ENCODE measurements around the gene GGTLC3.
"Not testable (repeated sequence)": the region's sequence is repeated elsewhere in the genome, so short reads cannot be mapped to it uniquely, and the experiment has no call there.

GGTLC3 gene

DNA sequence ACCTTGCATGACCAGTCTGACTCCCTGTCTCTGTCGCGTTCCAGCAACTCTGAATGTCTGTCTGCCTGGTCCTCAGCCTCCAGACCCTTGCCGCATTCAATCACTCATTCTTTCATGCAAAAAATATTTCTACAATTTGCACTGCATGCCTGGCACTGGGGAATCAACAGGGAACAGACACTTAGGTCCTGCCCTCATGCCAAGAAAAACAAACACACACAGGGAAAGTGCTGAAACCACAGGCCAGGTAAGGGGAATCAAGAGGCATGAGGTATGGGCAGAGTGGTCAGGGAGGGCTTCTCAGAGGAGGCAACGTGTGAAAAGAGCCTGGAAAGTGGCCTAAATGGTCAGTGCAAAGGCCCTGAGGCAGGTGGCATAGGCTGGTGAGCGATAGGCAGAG, at the start of gene GGTLC3:
TSS of gene GGTLC3 (minus strand) at position 101 of the 400 bp plus-strand sequence. CDS start 264 bp downstream, outside the sequence.
- DNase-seq = not testable (repeated sequence)

DNA sequence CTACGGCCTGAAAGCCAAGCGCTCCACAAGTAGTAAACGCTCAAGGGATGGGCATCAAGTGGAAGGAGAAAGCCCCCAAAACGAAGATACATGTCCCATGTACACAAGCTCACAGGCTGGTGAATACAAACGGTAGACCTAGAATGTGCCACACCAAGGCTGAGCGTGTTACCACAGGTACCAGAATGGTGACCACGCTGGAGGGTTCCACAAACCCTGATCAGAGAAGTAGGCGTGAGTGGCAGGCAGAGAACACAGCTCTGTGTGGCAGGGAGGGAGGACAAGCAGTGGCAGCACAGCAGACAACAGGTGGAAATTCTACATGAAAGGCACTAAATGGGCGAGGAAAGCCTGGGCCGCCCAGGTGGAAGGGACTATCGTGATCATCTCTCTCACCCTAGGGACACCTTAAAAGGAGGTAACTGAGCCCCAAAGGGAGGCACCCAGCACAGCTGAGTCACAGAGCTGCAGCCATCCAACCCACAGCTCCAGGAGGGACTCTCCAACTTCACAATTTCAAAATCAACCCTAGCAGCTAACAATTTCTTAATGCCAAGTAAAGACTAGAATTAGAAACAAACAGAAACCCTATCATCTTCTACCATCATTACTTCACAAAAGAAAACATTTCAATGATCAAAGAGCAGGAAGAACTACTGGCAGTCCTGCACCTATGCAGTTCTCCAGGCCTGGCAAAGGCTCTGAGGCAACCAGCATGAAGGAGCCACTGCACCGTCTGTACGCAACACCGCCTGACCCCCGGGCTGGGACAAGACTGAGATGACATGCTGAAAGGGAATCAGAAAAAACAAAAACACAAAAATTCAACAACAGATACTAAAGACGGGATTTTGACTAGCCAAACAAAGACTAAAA, 42.4 kb upstream of the GGTLC3 start:
- DNase-seq = not testable (repeated sequence)

DNA sequence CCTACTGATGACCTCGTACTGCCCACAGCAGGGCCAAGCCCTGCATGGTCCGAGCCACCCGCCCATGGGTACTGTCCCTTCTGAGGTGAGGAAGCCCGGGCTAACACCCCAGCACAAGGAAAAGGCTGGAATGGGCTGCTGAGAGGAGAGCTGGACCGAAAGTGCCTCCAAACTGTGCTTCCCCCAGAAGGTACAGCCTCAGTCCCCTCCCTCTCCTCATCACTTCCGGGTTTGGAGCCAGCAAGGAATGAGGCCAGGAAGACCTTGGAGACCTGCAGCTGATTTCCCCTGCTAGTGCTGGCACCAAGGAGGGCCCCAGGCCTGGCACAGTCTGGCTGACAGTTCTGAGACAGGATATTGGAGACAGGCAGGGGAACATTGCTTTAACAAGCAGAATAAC, 41.0 kb upstream of the GGTLC3 start:
- DNase-seq = not testable (repeated sequence)

DNA sequence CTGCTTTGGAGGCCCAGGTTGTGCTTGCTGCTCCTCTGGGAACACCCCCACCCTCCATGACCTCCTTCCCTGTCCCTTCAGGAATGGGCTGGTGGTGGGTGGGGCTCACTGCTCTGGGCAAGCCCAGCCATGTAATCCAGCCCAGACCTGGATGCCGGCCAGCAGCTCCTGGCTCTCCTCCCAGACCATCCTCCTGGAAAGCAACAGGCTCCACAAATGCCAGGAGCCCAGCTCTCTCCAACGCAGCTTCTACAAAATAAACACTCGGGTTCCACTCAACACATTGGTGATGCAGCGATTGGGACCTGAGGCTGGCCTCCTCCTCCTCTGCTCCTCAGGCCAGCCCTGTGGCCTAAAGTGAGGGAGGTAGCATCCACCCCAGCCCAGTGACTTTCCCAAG, 40.6 kb upstream of the GGTLC3 start:
- not testable (repeated sequence) for DNase-seq

DNA sequence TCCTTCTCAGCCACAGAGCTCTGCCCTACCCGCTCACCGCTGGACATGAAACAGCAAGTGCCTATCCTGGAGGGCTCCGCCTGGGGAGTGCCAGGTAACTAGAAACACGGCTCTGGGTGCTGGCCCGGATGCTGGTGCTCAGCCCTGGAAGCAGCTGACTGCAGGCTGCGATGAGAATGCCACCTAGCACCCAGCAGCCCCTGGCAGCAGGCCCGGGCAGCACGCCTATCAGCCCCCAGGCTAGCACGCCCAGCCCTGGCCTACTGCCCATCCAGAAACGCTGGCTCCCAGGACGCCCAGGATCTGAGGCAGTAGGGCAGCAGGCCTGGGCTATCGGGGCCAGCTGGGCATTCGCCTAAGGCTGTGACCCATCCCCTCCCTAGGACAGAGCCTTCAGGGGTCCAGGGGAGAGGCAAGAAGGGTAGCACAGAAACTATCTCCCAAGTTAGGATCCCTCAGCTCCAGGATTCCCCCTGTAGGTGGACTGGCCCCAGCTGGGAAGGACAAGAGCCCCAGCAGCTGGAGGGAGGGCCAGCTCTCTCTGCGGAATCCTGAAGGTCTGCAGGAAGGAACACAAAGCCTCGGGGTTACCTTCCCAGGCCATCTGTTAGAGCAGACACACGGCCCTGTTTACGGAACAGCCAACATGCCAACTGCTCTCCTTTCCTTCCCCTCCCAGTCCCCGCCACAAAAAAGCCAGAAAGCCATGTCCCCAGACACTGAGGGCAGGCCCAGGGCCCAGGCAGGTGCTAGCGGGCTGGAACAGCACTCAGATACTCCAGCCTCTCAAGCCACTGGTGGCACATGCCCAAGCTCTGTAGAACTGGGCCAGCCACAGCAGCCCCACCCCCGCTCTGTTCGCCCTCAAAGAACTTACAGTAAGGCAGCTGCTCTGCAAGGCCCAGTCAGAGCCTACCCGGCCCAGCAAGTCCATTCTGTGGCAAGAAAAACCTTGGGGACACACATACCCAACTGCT, 36.6 kb upstream of the GGTLC3 start:
- not testable (repeated sequence) for DNase-seq

DNA sequence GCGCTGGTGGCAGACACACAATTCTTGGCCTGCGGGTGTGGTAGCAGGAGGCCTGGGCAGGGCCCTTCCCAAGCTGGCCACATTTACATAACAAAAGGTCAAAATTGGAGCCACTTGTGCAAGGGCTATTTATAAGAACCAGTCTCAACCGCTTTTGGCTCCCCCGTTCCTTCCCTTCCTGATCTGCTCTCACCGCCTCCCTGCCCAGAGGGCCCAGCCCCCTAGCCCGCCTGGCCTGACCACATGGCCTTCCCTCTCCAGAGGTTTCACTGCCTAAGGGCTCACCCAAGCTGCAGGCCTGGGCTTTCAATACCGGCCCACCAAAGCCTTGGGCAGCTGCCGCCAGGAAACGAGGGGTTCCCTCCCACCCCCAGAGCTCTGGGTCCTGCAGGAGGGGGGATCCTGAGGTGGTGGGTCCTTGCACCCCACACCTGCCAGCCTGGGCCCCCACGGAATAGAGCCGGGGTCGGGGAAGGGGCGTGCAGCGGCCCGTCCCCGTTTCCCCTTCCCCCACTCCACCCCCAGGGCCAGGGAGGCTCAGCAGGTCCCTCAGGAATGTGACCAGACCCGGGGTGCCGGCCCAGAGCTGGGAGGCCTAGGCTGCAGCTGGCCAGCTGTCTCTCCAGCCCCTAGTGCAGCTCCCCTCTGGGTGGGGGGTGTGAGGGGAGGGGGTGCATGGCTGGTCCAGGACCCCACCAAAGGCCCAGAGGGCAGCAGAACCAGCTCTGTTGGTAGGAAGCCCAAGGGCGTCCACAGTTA, 35.1 kb upstream of the GGTLC3 start:
- not testable (repeated sequence) for DNase-seq

DNA sequence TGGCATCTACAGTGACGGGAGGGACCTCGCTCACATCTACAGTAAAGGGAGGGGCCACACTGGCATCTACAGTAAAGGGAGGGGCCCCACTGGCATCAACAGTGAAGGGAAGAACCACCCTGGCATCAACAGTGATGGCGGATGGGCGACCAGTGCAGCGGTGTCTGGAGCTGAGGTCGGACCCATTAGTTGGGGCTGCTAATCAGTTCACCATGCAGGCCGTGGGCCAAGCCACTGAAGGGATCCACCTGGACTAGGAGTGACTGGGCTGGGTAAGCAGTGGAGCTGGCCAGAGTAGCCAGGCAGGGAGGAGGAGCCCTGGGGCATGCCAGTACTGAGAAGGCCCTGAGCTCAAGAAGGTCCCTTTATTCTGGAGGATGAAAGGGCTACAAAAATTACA, 33.1 kb upstream of the GGTLC3 start:
- not testable (repeated sequence) for DNase-seq

DNA sequence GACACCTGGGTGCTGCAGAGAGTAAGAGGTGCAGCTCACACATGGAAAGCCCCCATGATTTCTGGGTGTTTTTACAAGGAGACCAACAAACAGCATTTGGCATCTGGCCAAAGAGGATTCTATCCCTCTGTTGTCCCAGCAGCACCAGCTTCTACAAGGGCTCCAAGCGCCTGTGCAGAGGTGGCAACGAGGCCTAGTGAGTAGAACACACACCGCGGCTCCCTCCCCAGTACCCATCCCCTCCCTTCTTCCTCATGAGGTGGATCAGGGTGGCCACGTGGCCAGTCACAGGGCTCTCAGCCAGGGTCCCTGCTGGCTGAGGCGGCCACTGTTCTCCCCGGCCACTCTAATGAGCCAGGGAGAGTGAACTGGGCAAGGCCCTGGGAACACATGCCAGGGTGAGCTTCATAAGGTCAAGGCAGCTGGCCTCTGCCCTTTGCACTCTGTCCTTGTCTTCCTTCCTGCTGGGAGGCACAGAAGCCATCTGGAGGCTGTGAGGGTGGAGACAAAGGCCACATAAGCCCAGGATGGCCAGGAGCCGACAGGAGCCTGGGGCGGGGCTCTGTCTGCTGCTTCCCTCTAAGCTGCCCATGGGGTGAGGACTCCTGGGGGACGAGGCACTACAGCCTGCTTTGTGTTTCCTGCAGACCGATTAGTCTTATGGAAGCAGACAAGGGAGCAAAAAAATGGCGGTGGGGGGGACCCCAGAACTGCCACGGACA, 31.7 kb upstream of the GGTLC3 start:
- not testable (repeated sequence) for DNase-seq

DNA sequence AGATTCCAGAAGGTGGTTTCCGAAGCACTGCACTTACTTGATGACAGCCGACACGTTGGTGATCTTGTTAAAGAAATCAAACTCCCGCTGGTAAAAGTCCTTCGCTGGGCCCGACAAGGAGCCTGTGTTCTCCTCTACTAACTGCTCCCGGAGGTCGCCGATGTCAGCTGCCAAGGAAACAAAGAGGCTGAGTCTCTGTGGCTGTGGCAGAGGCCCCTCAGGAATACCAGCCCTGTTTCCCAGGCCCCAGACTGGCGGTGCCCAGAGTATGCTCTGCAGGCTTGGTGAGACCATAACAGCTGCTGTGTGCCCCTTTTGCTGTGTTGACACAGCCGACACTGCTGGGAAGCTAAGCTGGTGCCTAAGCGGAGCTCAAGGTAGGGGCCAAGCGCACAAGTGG, 26.7 kb upstream of the GGTLC3 start:
- DNase-seq = not testable (repeated sequence)

DNA sequence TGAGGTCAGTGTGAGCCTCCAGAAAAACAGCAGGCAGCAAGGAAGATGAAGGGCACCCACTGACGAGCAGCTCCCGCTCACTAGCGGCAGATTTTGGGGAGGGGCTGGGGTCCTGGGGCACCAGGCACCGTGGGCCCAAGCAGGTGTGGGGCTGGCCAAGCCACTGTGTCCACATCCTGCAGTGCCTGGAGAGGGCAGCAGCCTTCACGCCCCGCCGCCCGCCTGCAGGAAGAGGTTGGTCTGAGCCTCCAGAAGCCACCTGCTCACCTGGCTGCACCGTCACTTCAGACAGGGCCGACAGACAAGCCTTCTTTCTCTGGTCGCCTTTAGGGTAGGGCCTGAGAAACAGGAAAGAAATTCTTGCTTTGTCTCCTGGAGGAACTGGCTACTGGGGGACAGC, 25.4 kb upstream of the GGTLC3 start:
- DNase-seq = not testable (repeated sequence)

DNA sequence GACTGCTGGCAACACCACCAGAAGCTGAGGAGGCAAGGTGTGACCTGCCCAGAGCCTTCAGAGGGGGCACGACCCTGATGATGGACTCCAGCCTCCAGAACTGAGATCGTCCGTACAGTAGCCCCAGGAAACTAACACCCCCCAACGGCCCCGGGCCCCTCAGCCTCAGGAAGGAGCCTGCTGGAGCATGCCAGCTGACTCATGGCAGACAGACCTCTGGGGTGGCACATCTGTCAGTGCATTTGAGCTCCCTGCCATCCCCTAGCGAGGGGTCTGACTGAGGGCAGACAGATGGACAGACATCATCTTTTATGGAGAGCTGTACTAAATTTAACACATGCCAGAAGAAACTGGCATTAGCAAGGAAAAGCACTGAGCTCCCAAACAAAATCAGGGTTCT, 22.0 kb upstream of the GGTLC3 start:
- not testable (repeated sequence) for DNase-seq

DNA sequence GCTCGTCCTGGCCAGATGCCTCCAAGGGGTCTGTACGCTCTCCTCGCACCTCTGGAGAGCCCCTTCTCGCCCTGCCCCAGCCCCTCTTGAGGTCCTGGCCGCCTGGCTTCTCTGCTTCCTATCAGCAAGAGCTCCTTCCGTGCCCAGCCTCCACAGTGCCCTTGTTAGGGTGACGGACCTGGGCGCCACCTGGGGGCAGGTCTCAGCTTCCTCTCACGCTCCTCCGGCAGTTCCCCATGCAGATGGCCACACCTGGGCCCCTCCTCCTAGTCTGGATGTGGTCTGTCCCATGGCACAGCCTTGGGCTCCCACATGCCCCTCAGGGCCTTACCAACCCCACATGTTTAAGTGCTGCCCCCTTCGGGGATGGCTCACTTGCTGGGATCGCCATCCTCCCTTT, 16.4 kb upstream of the GGTLC3 start:
- not testable (repeated sequence) for DNase-seq

DNA sequence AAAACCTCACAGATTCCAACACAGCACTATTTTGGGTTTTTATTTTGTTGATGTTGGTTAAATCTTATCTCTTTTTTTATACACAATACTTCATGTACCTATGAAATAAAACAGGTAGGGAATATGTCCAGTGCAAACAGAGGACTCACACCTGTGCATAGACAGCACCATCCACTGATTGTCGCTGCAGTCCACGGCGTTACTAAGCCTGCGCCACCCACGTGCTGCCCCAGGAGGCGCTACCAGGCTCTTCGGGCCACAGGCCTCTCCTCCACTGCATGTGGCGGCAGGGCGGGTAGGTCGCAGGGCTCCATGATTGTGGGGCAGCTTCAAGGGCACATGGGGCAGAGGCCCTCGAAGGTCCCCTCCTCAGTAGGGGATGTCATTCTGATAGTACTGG, 15.7 kb upstream of the GGTLC3 start:
- DNase-seq = not testable (repeated sequence)

DNA sequence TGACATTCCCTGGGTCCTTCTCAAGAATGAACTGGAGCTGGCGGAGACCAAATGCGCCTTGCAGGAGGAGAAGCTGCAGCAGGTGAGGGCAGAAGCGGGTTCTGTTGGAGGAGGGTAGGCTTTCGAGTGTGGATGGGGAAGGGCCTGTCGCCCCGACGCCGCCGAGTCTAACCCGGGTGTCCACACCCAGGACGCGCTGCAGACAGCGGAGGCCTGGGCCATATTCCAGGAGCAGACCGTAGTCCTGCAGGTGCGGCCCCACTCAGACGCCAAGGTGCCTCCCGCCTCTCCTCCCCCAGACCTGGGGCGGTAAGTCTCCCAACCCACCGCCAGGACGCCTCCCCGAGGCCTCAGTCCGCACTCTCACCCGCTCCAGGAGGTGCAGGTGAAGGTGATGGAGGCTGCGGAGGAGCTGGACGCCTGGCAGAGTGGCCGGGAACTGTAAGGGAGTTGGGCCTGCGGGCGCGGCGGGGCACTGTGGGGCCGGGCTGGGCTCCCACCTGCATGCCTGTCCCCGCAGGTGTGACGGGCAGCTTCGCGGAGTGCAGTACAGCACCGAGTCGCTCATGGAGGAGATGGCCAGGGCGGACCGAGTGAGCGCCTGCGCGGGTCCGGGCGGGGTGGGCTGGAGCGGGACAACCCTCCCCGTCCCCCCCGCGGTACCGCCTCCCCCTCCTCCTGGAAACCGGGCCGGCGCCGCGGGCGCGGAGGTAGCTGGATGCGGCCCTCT, 11.6 kb upstream of the GGTLC3 start:
- not testable (repeated sequence) for DNase-seq

DNA sequence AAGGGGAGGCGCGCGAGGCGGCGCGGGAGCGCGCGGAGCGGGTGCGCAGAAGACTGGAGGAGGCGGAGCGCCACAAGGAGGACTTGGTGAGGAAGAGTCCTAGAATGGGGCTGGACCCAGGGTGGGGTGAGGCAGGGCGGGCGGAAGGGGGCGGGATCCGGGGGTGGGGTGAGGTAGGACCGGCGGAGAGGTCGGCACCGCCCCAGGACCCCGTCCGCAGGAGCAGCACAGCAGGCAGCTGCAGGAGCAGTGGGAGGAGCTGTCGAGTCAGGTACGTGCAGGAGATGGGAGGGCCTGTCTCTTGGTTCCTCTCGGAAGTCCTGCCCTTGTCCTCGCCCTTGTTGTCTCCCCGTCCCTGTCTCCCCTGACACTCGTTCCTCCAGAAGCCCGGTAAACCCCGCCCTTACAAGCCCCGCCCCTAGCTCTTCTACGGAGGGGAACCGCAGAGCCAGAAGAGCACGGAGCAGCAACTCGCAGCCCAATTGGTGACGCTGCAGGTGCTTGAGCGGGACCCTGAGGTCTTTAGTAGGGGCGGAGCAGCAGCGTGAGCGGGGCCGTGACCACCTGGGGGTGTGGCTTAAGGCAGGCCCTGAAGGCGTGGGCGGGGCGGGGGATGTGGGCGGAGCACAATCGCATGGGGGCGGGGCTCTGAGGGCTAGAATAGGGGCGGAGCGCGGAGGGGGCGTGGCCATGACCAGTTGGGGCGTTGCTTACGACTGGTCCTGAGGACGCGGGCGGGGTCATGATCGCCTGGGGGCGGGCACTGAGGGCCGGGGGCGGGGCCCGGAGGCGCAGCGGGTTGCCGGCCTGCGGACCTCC, 10.8 kb upstream of the GGTLC3 start:
- peak; percentile 91 to 92 for DNase-seq

DNA sequence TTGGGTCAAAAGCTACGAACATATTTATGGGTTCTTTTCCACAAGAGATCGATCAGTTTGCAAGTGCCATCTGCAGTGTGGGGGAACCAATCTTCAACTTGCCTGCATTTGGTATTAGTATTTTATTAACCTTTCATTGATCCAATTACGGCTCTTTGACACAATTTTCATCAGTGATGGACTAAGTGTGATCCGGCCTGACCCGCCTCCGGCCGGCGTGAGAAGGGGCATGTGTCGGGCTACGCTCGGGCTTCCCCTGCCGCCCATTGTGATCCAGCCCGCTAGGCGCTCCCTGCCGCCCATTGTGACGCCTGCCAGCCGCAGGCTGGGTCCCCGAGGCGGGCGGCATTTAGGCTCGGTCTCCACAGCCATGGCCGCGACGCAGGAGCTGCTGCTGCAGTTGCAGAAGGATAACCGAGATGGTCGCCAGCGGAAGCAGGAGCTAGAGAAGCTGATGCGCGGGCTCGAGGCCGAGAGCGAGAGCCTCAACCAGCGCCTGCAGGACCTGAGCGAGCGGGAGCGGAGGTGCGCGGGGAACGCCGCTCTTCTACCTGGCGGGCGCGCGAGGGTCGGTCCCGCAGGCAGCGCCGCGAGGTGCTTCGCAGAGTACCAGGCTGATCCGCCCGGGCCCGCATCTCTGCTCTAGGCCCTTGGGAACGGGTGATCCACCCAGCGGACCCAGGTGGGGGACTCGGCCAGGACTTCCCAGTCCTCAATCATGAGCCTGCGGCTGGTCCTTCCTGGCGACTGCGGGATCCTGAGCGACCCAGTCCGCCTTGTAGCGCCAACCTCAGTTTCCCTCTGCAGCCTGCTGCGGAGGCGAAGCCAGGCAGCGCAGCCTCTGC, 10.0 kb upstream of the GGTLC3 start, which contains the start of gene TMEM191B:
TSS of gene TMEM191B (plus strand) at position 51 of the 845 bp plus-strand sequence. CDS start at position 230, 179 bp downstream.
- DNase-seq = not testable (repeated sequence)

DNA sequence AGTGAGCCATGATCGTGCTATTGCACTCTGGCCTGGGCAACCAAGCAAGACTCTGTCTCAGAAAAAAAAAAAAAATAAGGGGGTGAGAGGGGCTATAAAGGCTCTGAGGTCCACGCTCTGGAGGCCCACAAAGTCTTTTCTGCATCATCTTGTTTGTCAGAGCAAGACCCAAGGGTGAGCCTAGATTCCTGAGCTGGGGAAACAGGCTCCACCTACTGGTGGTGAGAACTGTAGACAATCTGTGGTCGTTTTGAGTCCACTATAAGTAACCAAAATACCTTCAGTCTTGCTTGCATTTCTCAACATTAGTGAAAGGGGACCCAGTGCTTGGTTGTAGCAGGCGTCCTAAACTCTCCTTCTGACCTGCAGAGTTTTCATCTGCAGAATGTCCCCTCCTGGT, 5.4 kb upstream of the GGTLC3 start:
- DNase-seq = not testable (repeated sequence)

DNA sequence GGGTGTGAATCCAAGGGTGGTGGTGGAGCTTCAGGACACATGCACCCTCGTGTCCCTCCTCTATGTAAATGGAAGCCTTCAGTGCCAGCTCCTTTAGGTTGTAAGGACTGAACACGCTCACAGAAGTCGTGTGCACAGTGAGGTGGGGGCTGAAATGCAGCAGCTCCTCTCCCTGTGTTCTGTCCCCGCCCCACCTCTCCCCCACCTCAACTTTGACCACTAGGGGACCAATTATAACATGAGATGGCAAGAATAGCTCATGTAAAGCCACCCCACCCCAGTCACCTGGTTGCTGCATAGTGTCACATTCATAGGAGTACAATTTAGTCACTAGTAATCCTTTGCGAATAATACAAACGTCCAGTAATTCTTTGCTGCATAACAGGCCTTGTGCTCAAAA, 4.8 kb upstream of the GGTLC3 start:
- not testable (repeated sequence) for DNase-seq

DNA sequence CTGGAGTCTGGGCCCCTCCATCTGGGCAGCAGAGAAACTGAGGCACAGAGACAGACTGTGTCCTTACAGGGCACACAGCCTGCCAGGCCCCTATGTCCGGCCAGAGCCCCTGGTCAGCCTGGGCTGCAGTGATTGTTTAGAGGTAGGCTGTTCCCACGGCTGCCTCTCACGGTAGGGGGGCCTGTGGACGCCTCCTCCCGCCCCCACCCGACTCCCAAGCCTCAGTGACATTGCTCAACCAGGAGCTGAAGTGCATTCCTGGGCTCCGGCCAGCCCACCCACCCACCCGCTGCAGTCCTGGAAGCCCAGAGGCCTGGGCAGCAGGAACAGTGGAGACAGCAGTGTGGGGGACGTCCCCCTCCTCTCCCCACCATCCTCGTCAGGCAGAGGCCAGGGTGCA, 4.5 kb downstream of the GGTLC3 start:
- DNase-seq = not testable (repeated sequence)
